ENCODE measurements around the gene HERPUD2.
"Not testable (repeated sequence)": the region's sequence is repeated elsewhere in the genome, so short reads cannot be mapped to it uniquely, and the experiment has no call there.

HERPUD2 gene

DNA sequence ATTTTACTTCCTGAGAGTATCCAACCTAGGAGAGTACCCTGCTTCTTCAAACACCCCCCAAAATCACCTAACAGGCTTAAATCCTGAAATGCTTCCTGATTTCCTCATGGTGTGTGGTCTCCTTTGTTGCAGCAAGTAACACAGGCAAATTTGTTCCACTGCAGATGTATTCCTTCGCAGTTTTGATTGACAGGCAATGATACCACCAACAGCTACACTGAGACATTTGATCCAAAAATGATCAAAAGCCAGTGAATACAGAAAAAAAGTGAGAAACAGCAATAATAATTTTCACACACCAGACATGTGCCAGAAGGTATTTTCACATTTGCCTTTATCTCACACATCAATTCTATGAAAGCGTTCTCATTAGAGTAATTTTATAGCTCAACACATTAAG is 95.9 kb downstream of the HERPUD2 start:
- no peak for DNase-seq

DNA sequence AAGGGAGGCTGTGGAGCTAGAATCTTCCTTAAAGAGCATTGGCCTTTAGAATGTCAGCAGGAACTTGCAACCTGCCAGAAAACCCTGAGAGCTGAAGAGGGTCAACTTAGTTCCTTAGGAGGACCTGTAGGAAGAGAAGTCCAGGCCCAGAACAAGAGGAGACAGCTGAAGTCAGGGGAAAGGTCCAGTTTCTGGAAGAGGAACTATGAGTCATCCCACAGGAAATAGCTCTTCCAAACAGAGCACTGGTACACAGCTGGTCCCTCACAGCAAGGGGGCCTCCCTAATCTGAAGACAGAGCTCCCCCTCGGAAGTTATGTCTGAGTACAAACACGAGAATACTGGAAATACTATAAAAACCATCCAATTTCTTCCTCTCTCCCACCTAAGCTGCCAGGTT is 98.9 kb downstream of the HERPUD2 start:
- DNase-seq, result no peak

DNA sequence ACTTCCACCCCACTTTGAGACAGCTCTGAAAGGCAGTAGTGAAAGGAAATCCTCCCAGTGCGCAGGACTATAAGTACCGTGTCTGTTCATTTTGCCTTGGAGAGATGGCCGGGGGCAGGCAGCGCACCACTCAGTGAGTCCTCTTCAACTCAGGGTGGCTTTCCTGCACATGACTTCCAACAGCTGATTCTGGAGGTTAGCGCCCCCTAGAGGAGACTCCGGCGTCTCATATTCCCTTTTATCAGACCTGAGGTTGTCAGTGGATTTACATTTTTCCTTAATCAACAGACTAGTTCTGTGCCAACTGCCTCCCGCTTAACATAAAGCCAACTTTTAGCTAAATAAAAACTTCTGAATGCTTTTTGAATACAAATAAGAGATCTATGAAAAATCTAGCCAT is 101.0 kb downstream of the HERPUD2 start:
- DNase-seq, result peak; percentile 41

DNA sequence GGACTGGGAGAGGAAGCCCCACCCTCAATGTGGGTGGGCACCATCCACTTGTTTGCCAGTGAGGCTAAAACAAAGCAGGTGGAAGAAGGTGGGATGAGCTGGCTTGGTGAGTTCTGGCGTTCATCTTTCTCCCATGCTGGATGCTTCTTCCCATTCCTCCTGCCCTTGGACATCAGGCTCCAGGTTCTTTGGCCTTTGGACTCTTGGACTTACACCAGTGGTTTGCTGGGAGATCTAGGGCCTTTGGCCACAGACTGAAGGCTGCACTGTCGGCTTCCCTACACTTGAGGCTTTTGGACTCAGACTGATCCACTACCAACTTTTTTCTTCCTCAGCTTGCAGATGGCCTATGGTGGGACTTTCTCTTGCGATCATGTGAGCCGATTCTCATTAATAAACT is 106.3 kb downstream of the HERPUD2 start:
- no peak for DNase-seq

DNA sequence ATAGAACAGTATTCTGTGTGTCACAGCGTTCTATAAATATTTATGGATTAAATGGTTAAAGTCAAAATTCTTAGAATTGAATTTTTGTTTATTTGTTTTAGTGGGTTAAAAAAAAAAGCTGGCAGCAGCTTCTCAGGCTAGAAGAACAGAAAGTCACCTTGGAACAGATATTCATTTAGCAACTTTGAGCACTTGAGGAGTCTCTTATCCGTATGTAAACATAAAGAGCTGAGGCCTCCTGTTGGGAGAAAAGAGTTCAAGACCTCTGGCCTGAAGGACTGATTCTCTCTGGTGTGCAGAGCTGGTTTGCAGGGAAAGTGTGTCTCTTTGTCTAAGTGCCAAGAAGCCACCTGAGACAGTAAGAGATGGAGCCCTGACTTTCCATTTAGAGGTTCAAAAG is 109.9 kb downstream of the HERPUD2 start:
- no peak for DNase-seq

DNA sequence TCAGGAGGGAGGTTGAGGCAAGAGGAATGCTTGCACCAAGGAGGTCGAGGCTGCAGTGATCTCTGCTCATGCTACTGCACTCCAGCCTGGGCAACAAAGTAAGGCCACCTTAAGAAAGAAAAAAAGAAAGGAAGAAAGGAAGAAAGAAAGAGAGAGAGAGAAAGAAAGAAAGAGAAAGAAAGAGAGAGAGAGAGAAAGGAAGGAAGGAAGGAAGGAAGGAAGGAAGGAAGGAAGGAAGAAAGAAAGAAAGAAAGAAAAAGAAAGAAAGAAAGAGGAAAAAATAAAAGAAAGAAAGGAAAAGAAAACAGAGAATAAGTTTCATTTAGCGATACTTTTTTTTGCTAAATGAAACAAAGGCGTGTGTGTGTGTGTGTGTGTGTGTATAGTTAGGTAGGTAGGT is 110.4 kb downstream of the HERPUD2 start:
- DNase-seq, result not testable (repeated sequence)
